ENCODE results near the gene TRIL.

TRIL gene

DNA sequence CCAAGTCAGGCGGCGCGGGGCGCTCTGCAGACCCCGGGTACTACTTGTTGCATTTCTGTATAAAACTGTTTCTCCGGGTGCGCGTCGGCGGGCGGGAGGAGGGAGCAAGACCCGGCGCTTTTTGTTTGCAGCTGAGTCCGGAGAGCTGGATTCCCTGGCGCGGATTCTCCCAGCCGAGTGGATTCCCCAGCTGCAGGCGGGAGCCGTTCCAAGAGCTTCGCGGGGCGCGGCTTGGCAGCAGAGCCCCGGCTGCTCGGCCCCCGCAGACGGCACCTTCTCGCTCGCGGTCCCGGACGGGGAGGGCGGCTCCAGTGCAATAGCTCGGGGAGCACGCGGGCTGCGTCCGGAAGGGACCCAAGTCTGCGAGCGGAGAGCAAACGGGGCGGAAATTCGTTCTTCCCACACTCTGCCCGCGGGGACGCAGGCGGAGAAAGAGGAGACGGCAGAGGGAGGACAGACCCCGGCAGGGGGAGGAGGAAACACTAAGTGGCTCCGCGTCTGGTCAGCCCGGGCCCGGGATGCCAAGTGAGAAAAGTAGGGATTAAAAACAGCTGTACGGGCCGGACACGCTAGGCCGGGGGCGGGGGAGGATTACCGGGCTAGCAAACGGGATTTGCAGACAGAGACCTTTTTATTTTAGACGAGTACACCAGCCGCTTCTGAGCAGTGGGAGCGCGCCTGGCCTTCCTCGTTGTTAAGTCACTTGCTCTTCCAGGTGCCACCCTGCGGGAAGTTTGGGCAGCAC is at the start of gene TRIL:
TRIL (minus strand) TSS at position 96 of the 745 bp plus-strand sequence. CDS start 284 bp downstream, outside the sequence.
- DNase-seq: no peak

DNA sequence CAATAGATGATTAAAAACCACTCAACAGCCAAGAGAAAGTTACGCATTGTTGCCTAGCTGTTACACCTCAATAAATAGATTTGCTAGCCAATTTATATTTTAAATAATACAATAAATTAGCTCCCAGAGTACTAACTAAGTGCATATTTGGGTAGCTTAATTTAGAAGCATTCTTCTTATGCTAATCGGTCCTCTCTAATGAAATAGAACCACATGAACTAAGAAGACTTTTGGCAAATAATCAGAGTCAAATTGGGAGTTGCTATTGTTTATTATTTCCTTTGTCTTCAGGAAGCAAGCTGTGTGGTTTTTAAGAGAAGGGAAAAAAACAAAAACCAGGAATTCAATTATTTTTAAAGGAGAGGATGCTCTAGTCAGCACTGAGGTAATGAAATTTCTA is 49.0 kb upstream of the TRIL start:
- DNase-seq: no peak

- no peak for DNase-seq
Measured at GRCh38 chr7:29005829-29006228, 47.7 kb upstream of the TRIL start.

- DNase-seq: no peak
Measured at GRCh38 chr7:29005406-29005805, 47.3 kb upstream of the TRIL start.

DNA sequence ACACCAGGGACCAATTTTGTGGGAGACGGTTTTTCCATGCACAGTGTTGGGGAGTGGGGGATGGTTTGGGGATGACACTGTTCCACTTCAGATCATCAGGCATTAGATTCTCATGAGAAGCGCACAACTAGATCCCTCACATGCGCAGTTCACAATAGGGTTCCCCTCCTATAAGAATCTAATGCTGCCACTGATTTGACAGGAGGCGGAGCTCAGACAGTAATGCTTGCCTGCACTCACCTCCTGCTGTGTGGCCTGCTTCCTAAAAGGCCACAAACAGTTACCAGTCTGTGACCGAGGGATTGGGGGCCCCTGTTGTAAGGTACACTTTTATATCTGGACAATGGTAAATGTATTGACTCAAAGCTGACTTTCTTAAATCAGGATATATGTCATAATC is 45.6 kb upstream of the TRIL start:
- DNase-seq: no peak

- no peak for DNase-seq
Measured at GRCh38 chr7:29000717-29001076, 42.6 kb upstream of the TRIL start.

DNA sequence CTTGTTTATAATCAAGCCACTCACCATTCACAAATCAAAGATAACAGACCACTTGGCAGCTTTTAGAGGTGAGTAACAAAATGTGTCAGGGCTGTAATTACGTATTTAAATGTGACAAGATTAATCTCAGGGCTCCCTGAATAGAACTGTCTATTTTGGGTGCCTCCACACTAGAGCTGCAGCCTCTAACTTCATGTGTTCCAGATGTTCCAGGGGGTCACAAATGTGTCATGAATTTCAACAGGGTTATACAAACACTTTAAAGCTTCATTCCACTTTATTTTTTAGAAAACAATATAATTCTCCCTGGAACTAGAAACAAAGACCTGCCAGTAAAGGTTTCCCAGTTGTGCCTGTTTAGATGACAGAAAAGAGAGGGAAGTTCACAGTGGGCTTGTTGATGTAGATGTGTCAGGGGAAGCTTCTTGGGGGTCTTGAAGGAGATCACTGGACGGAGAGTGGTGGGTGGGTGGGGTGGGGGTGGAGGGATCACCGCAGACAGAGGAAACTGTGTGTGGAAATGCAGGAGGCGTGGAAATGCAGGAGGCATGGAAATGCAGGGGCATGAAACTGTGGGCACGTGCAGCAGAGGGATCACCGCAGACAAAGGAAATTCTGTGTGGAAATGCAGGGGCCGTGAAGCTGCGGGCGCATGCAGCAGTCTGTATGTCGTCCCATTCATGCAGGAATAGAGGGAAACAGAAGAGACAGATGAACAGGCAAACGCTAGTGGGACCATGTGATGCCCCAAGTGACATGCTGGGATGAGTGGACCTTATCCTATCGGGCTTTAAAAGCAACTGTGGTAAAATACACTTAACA is 42.0 kb upstream of the TRIL start:
- DNase-seq: no peak

DNA sequence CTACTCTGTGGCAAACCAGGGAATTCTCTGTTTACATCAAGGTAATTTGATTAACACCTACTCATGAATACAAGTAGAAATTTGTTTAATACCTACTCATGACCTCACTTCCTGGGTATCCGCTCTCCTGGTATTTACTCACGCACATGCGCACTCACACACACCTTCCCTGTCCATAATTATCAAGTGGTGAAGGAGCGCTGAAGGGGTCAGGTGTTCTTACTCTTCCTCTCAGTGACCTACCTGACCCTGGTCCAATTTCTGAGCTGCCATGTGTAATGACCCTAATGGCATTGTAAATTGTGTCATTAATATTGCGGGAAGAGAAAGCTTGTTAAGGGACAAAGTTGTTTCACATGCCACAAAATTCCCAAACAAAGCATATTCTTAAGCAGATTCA is 41.3 kb upstream of the TRIL start:
- DNase-seq: no peak

DNA sequence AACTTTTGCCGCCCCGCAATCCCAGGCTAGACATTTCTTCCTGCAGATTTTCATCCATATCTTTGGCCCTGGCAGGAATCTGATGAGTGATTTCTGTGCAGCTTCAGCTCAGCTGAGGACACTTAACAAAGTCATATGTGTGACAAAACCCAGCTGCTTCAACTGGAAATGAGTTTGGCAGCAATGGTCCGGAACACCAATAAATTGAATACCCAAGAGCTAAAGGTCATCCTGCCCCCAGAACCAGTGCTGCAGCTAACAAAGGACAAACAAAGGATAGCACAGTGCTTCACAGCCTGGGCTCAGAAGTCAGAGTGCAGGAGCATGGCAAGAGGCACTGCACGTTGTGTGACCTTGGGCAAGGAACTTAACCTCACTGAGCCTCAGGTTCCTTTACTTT is 40.0 kb upstream of the TRIL start:
- DNase-seq: no peak

- DNase-seq: no peak
Measured at GRCh38 chr7:28996836-28997235, 38.7 kb upstream of the TRIL start.

DNA sequence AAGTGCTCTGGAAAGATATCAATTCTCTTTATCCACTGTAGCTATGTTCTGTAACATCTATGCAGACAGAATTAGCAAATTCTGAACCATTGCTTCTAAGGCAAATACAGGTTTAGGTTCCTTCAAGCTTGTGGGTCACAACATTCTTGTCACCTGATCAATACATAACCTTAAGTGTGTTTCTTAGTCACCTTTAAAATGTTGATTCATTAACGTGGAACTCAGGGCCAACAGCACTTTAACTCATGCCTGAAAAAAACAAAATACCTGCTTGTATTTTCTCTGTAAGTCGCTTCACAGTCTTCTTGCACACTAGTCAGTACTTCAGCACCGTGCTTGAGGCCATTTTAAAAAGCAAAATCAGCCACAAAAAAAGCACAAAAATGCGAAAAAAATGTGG is 35.2 kb upstream of the TRIL start:
- no peak for DNase-seq

GRCh38 chr7:28992798-28993197 is 34.7 kb upstream of the TRIL start:
- DNase-seq: no peak

DNA sequence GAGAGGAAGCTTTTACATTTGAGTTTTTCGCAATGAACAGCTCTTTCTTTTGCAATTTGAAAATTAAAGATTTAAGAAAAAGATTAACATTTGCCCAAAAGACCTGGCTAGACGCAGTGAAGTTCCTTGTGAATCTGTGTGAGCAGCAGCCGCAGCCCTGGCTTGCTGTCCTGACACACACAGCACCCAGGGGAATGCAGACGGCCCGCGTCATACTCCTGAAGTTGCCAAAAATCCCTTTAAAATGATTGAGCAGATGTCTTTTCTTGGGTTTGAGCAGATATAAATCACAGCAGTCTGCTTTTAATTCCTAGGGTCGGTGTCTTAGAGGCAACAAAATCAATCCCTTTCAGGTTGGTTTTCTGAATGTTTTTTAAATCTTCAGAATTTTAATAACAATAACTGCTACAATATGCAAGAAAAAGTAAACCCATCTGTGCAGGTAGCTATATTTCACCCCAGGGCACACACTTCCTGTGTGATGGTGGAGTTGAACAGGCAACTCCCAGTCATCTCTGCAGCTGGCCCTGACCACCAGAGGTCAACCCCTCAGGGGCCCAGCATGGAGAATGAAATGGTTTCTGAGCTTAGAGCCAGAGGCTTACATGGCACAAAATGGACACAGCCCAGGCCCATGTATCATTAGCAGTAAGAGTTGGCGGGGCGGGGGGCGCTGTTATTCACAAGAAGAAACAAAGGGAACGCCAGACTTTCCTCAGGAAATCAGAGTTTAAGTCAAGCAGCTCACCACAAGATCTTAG is 32.2 kb upstream of the TRIL start:
- no peak for DNase-seq

GRCh38 chr7:28989211-28989980 is 31.3 kb upstream of the TRIL start:
- no peak for DNase-seq

- no peak for DNase-seq
Measured at GRCh38 chr7:28988810-28989209, 30.7 kb upstream of the TRIL start.

DNA sequence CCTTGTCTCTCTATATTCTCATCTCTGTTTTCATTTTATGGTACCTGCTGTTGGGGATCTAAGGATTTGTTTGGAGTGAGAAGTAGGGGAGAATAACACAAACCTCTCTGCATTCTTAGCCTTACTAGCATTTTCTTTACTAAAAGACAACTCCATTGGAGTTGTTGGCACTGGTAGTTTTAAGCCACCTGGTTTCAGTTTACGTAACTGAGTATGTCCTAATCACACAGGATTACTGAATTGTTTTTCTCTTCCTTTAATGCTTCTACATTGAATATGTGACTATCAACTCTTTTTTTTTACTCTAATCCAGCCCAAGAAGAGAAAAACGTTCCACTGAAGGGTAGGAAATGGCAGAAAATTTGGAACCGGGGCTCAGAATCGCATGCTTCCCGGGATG is 30.0 kb upstream of the TRIL start:
- no peak for DNase-seq

GRCh38 chr7:28986765-28987110 is 28.6 kb upstream of the TRIL start:
- DNase-seq: no peak

DNA sequence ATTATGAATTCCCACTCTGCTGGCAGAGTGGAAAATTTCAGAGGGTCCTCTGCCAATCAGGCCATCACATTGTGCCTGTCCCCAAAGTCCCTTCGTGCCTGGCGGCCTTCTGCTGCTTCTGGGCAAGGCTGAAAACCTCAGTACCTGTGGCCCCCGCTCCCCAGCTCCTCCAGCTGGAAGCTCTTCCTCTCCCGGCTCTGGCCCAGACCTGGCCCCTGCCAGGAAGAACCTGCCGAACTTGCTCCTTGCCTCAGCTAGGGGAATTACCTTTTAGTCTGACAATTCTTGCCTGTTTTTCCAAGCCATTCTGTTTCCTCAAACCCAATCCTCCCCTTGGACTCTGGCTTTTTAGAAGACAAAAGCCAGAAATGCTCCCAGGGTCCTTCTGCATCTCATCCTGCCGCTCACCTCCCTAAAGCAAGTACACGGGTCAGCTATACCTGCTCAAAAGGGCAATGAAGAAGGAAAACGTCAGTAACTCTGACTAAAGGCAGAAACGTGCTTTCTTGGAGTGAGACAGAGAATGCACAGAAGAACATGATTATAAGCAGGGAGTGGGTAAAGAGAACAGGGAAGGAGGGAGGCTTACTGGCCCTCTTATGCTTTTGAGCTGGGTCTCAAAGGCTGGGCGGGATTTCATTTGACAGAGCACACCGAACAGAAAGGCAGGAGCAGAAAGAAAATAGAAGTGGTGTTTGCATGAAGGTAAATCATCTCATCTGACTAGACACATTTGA is 28.1 kb upstream of the TRIL start:
- no peak for DNase-seq

DNA sequence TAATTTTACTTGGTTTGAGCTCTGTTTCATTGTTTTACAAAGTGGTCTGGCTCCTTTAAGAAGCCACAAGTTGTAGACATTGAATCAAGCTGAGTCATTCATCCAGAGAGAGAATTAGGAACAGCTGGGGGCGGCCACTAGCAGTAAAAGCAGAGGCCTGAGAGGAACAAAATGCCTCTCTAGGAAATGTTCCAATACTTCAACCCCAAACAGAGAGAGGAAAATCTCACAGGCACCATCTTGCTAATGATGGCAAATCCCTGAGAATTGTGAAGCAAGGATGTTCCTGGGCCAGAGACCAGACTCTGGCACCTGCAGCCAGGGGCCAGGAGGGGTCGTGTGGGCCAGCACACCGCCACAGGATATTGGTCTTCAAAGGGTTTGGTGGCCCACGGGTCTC is 26.5 kb upstream of the TRIL start:
- no peak for DNase-seq

- no peak for DNase-seq
Measured at GRCh38 chr7:28984217-28984616, 26.1 kb upstream of the TRIL start.

DNA sequence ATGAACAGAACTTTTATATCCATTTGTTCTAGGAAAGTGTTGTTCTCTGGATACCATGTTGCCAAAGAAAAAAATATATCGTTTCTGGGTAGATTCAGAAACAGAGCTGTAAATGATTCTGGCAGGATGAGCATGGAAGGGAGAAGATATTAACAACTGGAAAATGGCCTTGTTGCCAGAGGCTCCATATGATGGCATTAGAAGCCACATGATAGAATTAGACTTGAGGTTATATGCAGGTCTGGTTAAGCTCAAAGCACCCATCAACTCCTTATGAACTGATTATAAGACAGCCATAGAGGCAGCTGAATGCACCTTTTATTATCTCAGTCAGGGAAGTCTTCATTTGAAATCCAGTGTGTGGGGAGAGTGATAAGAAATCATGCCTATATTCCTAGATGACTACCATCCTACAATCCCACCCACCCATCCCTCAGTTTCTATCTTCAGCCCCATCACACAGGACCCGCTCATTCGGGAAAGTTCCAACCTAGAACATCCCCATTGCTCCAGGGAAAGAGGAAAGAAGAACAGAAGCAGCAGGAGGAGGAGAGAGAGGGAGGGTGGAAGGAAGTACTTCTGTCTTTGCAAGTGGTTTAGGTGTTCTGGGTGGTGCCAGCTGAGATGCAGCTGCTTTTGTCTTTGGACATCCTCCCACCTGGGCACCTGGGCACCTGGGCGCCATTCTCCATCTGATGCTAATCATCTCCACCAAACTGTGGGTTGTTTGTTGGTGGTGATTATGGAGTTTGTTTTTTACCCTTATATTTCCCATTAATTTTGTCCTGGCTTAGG is 25.5 kb upstream of the TRIL start:
- DNase-seq: no peak

GRCh38 chr7:28981161-28981465 is 23.0 kb upstream of the TRIL start:
- no peak for DNase-seq

All from CD4-positive, alpha-beta T cell treated with Interleukin-6 for 4 hours (primary cell).